ENCODE measurements around the gene LIFR. TPM values are rescaled to one million over a fixed set of nuclear protein-coding genes. Genes with fewer than 3 reads are reported as not detected.

The LIFR gene
- polyA plus RNA-seq, 1 donor (not counting 4 experiments of a cell fraction or from before 2014, with no cell fraction given): 1.1 TPM

DNA sequence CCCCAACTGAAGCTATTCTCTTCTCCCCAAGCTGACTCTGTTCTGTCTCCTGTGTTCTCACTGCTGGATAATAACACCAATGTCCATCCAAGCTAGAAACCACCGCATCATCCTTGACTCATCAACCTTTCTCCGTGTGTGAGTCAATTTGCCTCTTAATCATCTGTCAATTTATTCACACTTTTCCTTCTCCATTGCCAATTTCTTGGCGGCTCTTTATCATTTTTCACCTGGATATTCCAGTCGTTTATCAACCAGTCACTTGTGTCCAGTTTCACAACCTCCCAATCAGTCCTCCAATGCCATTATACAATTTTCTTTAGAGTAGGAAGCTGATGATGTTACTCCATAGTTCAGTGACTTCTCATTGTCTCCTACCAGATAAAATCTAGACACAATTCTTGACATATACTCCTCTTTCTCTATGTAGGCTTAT, 45.4 kb upstream of the LIFR start:
- Histone ChIP-seq H3K36me3 (ENCODE audit: control insufficient read depth in 2 of 2, extremely low read depth in 1 of 2, insufficient read depth in 2 of 2, low read length in 2 of 2) (no peaks in the 10 kb centered on the region), H3K79me2 (ENCODE audit: control insufficient read depth, insufficient read depth, low read length) (no peaks in the 10 kb centered on the region), H3K27ac (ENCODE audit: control insufficient read depth, insufficient read depth, low read length) (no peak overlapping the region), H3K4me1 (ENCODE audit: control insufficient read depth, extremely low read depth, insufficient read depth, low read length) (peaks cover 28% of the 10 kb centered on the region), H3K27me3 (ENCODE audit: control insufficient read depth, extremely low read depth, insufficient read depth, low read length) (no peaks in the 10 kb centered on the region), H3K9me1 (ENCODE audit: control insufficient read depth, extremely low read depth, insufficient read depth, low read length) (no peaks in the 10 kb centered on the region), H3K4me3 (ENCODE audit: control insufficient read depth in 2 of 3, extremely low read depth in 1 of 3, insufficient read depth in 2 of 3, low read depth in 1 of 3, low read length in 3 of 3) (no peak overlapping the region), H3K9me3 (ENCODE audit: control insufficient read depth, low read depth, low read length) (no peaks in the 10 kb centered on the region), H4K20me1 (ENCODE audit: control insufficient read depth, extremely low read depth, insufficient read depth, low read length) (no peaks in the 10 kb centered on the region), H2AFZ (ENCODE audit: control insufficient read depth, low read length) (no peak overlapping the region), H3K9ac (ENCODE audit: control insufficient read depth, extremely low read depth, insufficient read depth, low read length) (no peak overlapping the region), H3K4me2 (ENCODE audit: control insufficient read depth, extremely low read depth, insufficient read depth, low read depth, low read length) (no peak overlapping the region)
- TF ChIP-seq EZH2 (IDR thresholded peaks at IDR 0.05; ENCODE audit: low read length): no peak
- TF ChIP-seq, protein P1, sequence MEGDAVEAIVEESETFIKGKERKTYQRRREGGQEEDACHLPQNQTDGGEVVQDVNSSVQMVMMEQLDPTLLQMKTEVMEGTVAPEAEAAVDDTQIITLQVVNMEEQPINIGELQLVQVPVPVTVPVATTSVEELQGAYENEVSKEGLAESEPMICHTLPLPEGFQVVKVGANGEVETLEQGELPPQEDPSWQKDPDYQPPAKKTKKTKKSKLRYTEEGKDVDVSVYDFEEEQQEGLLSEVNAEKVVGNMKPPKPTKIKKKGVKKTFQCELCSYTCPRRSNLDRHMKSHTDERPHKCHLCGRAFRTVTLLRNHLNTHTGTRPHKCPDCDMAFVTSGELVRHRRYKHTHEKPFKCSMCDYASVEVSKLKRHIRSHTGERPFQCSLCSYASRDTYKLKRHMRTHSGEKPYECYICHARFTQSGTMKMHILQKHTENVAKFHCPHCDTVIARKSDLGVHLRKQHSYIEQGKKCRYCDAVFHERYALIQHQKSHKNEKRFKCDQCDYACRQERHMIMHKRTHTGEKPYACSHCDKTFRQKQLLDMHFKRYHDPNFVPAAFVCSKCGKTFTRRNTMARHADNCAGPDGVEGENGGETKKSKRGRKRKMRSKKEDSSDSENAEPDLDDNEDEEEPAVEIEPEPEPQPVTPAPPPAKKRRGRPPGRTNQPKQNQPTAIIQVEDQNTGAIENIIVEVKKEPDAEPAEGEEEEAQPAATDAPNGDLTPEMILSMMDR (optimal IDR thresholded peaks at IDR 0.05 in 1 of 3, IDR thresholded peaks at IDR 0.05 in 1 of 3, conservative IDR thresholded peaks at IDR 0.05 in 1 of 3; ENCODE audit: extremely low read depth in 1 of 3, insufficient read depth in 2 of 3, low read length in 3 of 3): no peak
- DNase-seq (ENCODE audit: low read depth, low spot score): peak; percentile 19
- peak; percentile 68 for FAIRE-seq
- dilution Hi-C loops (cut with MboI; ENCODE audit: extremely low pct_ligation_motif_present, low sequenced_read_pairs): no loop called here

DNA sequence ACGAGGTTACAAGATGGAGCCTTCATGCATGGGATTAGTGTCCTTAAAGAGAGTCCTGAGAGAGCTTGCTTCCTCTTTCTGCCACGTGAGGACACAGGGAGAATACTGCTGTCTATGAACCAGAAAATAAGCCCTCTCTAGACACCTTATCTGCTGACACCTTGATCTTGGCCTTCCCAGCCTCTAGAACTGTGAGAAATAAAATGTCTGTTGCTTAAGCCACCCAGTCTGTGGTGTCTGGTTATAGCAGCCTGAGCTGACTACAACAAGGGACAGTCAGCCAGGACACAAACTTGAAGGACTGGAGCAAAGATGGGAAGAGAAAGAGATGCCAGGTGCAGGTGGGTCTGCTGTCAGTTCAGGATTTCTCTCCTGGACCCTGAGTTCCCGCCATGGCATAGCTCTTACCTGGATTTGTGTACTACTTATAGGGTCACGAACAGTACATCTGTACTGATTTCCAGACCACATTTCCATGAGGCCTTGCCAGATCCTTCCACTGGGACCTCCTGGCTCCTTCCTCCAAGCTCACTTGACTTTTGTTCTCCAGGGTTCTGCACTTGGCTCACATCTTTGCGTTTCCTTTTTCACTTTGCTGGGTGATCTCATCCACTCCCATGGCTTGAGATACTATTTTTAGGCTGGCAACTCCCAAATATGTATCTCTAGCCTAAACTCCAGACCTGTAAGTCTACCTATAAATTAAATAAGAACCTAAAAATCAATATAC, 44.9 kb upstream of the LIFR start:
- no peak for DNase-seq (ENCODE audit: low read depth, low spot score)
- Histone ChIP-seq H3K27me3 (ENCODE audit: control insufficient read depth, extremely low read depth, insufficient read depth, low read length) (no peaks in the 10 kb centered on the region), H3K36me3 (ENCODE audit: control insufficient read depth in 2 of 2, extremely low read depth in 1 of 2, insufficient read depth in 2 of 2, low read length in 2 of 2) (no peaks in the 10 kb centered on the region), H3K4me1 (ENCODE audit: control insufficient read depth, extremely low read depth, insufficient read depth, low read length) (peaks cover 28% of the 10 kb centered on the region), H3K79me2 (ENCODE audit: control insufficient read depth, insufficient read depth, low read length) (no peaks in the 10 kb centered on the region), H2AFZ (ENCODE audit: control insufficient read depth, low read length) (no peak overlapping the region), H3K9me1 (ENCODE audit: control insufficient read depth, extremely low read depth, insufficient read depth, low read length) (no peaks in the 10 kb centered on the region), H4K20me1 (ENCODE audit: control insufficient read depth, extremely low read depth, insufficient read depth, low read length) (no peaks in the 10 kb centered on the region), H3K4me3 (ENCODE audit: control insufficient read depth in 2 of 3, extremely low read depth in 1 of 3, insufficient read depth in 2 of 3, low read depth in 1 of 3, low read length in 3 of 3) (no peak overlapping the region), H3K27ac (ENCODE audit: control insufficient read depth, insufficient read depth, low read length) (no peak overlapping the region), H3K9me3 (ENCODE audit: control insufficient read depth, low read depth, low read length) (no peaks in the 10 kb centered on the region), H3K4me2 (ENCODE audit: control insufficient read depth, extremely low read depth, insufficient read depth, low read depth, low read length) (peak overlapping the region; percentile 1), H3K9ac (ENCODE audit: control insufficient read depth, extremely low read depth, insufficient read depth, low read length) (no peak overlapping the region)
- no peak for TF ChIP-seq EZH2 (IDR thresholded peaks at IDR 0.05; ENCODE audit: low read length)
- TF ChIP-seq, protein P1 (optimal IDR thresholded peaks at IDR 0.05 in 1 of 3, IDR thresholded peaks at IDR 0.05 in 1 of 3, conservative IDR thresholded peaks at IDR 0.05 in 1 of 3; ENCODE audit: extremely low read depth in 1 of 3, insufficient read depth in 2 of 3, low read length in 3 of 3): no peak
- dilution Hi-C loops (cut with MboI; ENCODE audit: extremely low pct_ligation_motif_present, low sequenced_read_pairs): no loop called here
- FAIRE-seq: no peak
